WTC11 (cell line): Measurements from ENCODE around the gene NRROS.

ENCODE experiments used
- ATF1 ChIP-seq: sonication (generic); formaldehyde crosslinking; IDR thresholded peaks from 2 replicates; pipeline ENCODE4 v1.8.1; 2023; ENCODE audit warnings: mild to moderate bottlenecking, moderate library complexity, missing genetic modification reagents
- CREM ChIP-seq: sonication (generic); formaldehyde crosslinking; IDR thresholded peaks from 2 replicates; pipeline ENCODE4 v1.8.1; 2022; ENCODE audit warnings: mild to moderate bottlenecking, missing genetic modification reagents, moderate library complexity
- CTCF ChIP-seq: fragments of 200-600 bp; IDR thresholded peaks from 2 replicates; pipeline ENCODE4 v1.8.0; 2022; ENCODE audit warnings: antibody characterized with exemption
- E2F4 ChIP-seq: sonication (generic); formaldehyde crosslinking; IDR thresholded peaks from 2 replicates; pipeline ENCODE4 v1.8.1; 2022; ENCODE audit warnings: low read depth, mild to moderate bottlenecking, moderate library complexity, missing genetic modification reagents, borderline replicate concordance
- ELF4 ChIP-seq: sonication (generic); formaldehyde crosslinking; IDR thresholded peaks from 2 replicates; pipeline ENCODE4 v1.8.1; 2022; ENCODE audit warnings: low read depth, mild to moderate bottlenecking, moderate library complexity, missing genetic modification reagents
- JUN ChIP-seq: sonication (generic); formaldehyde crosslinking; IDR thresholded peaks from 2 replicates; pipeline ENCODE4 v1.8.0; 2023; ENCODE audit warnings: mild to moderate bottlenecking, missing genetic modification reagents
- MLX ChIP-seq: sonication (generic); formaldehyde crosslinking; IDR thresholded peaks from 2 replicates; pipeline ENCODE4 v1.8.1; 2023; ENCODE audit warnings: mild to moderate bottlenecking, missing genetic modification reagents, moderate library complexity
- NR1H2 ChIP-seq: sonication (generic); formaldehyde crosslinking; IDR thresholded peaks from 2 replicates; pipeline ENCODE4 v1.9.0; 2021; ENCODE audit warnings: mild to moderate bottlenecking, moderate library complexity, missing genetic modification reagents
- SP1 ChIP-seq: sonication (generic); formaldehyde crosslinking; conservative IDR thresholded peaks from 2 replicates; pipeline ENCODE4 v1.8.1; 2022; ENCODE audit warnings: missing genetic modification reagents
- TF ChIP-seq, protein P1 (sequence below): sonication (generic); formaldehyde crosslinking; IDR thresholded peaks from 2 replicates; pipeline ENCODE4 v1.8.0; 2022; ENCODE audit warnings: missing genetic modification reagents

DNA sequence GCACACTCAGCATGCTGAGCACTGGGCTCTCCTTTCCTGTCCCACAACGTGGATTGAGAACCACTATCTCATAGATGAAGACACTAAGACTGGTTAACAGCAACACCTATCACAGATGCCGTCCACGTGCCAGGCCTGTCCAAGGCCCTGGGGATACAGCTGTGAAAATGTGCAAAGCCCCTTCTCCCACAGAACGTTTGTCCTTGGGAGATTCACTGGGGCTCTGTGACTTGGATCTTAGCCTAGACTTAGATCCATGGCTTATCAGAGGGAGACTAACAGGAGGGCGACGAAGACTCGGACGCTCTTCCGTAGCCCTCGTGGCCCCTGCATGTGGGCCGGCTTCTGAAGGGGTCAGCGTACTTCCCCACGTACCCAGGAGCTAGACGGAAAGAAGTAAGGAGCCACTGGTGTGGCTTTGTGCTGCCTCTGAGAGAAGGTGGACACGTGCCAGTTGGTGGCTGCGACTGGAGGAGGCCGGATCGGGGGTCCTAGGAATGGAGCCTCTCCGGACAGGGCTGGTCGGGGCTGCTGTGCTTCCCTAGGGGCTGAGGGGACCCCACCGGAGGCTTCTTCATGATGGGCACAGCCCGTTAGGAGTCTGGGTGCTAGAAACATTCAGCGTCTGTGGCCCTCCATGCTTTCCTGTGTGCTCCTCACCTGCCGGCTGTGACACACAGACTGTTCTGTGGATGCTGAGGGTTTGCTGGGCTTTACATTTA lies 964 bp downstream of the NRROS start:
- no peak for TF ChIP-seq CTCF
- no peak for TF ChIP-seq E2F4 (CRISPR knock-in tag)
- no peak for TF ChIP-seq ELF4 (CRISPR knock-in tag)
- TF ChIP-seq SP1 (CRISPR knock-in tag) = no peak; the same call in 1 of the 2 replicates
- TF ChIP-seq JUN (CRISPR knock-in tag) = no peak
- TF ChIP-seq ATF1 (CRISPR knock-in tag) = no peak
- TF ChIP-seq, protein P1, sequence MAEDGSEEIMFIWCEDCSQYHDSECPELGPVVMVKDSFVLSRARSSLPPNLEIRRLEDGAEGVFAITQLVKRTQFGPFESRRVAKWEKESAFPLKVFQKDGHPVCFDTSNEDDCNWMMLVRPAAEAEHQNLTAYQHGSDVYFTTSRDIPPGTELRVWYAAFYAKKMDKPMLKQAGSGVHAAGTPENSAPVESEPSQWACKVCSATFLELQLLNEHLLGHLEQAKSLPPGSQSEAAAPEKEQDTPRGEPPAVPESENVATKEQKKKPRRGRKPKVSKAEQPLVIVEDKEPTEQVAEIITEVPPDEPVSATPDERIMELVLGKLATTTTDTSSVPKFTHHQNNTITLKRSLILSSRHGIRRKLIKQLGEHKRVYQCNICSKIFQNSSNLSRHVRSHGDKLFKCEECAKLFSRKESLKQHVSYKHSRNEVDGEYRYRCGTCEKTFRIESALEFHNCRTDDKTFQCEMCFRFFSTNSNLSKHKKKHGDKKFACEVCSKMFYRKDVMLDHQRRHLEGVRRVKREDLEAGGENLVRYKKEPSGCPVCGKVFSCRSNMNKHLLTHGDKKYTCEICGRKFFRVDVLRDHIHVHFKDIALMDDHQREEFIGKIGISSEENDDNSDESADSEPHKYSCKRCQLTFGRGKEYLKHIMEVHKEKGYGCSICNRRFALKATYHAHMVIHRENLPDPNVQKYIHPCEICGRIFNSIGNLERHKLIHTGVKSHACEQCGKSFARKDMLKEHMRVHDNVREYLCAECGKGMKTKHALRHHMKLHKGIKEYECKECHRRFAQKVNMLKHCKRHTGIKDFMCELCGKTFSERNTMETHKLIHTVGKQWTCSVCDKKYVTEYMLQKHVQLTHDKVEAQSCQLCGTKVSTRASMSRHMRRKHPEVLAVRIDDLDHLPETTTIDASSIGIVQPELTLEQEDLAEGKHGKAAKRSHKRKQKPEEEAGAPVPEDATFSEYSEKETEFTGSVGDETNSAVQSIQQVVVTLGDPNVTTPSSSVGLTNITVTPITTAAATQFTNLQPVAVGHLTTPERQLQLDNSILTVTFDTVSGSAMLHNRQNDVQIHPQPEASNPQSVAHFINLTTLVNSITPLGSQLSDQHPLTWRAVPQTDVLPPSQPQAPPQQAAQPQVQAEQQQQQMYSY (CRISPR knock-in tag) = no peak
- TF ChIP-seq MLX = no peak
- no peak for TF ChIP-seq NR1H2
- TF ChIP-seq CREM (CRISPR knock-in tag) = no peak
